GM18520 (cell line): ENCODE measurements around the gene RPS24.

Source experiments
- ATAC-seq: cut with Tn5 transposase; IDR thresholded peaks from one replicate; pipeline ENCODE4 v1.9.1; 2021; ENCODE audit not compliant: unreplicated experiment

The RPS24 gene

GRCh38 chr10:78082636-78083035 is 49.0 kb downstream of the RPS24 start:
- no peak for ATAC-seq
